ENCODE data around the gene CUX1. TPM values are rescaled to one million over a fixed set of nuclear protein-coding genes. Genes with fewer than 3 reads are reported as not detected.

CUX1 gene
- total and polyA plus RNA-seq, 10 of the 15 experiments (the other 5 are each of a cell fraction or from before 2014, with no cell fraction given), result 6.1 to 48.6 (median 25.9) TPM

GRCh38 chr7:102241431-102241830 lies 424.0 kb downstream of the CUX1 start:
- SMC1A ChIA-PET (ENCODE audit: uncharacterized antibody, unreplicated experiment), result no interaction called here

More at GRCh38 chr7:102241431-102241830, 424.0 kb downstream of the CUX1 start:
- Histone ChIP-seq H3K79me2 (ENCODE audit: control insufficient read depth, insufficient read depth, low read length) (no peaks in the 10 kb centered on the region), H3K27me3 (replicated peaks in 1 of 2; ENCODE audit: control insufficient read depth in 2 of 2, insufficient read depth in 2 of 2, low read length in 1 of 2) (no peaks in the 10 kb centered on the region), H4K20me1 (ENCODE audit: control insufficient read depth, insufficient read depth) (no peaks in the 10 kb centered on the region), H3K36me3 (ENCODE audit: control insufficient read depth in 2 of 2, insufficient read depth in 2 of 2, low read length in 1 of 2) (peaks cover 0 to 14% of the 10 kb centered on the region in 2 experiments; a peak in 3 of 4 replicates), H3K4me1 (ENCODE audit: control insufficient read depth, insufficient read depth, low read length) (peaks cover 8% of the 10 kb centered on the region), H2AFZ (ENCODE audit: control insufficient read depth, low read depth, low read length) (no peak overlapping the region), H3K4me3 (no peak overlapping the region), H3K27ac (ENCODE audit: control insufficient read depth, insufficient read depth) (no peak overlapping the region), H3K4me2 (ENCODE audit: control insufficient read depth, insufficient read depth) (no peak overlapping the region), H3K9ac (ENCODE audit: control insufficient read depth, insufficient read depth, low read length) (no peak overlapping the region), H3K9me3 (replicated peaks; ENCODE audit: control insufficient read depth, insufficient read depth, low read length) (no peaks in the 10 kb centered on the region)
- ChIA-PET RAD21 (ENCODE audit: unreplicated experiment) (no interaction called here), CTCF (interaction anchor here (1.0 kb wide), 1 partner anchor 300 kb away, joined by 3 read pairs; no protein-coding TSS in a partner anchor), POLR2A (interaction anchor here (0.6 kb wide), 1 partner anchor 557 kb away, joined by 4 read pairs; no protein-coding TSS in a partner anchor)
- FAIRE-seq (no peak), DNase-seq (ENCODE audit: low read depth, low spot score) (no peak), ATAC-seq (no peak)
- BruUV-seq (replicated peaks), result no TSS peak
- 95% methylated on average over 8 of the region's 8 CpGs for WGBS (ENCODE audit: insufficient coverage, insufficient replicate concordance, low lambda C conversion rate, missing lambda C conversion rate)
- no peak for TF ChIP-seq PAX8 (IDR thresholded peaks at IDR 0.05)
- no peak for TF ChIP-seq RUNX3 (IDR thresholded peaks at IDR 0.05; ENCODE audit: low read length)
- no peak for TF ChIP-seq HDAC2 (IDR thresholded peaks at IDR 0.05)
- no peak for TF ChIP-seq SREBF2 (IDR thresholded peaks at IDR 0.05; ENCODE audit: low read length)
- TF ChIP-seq HDGF (IDR thresholded peaks at IDR 0.05), result no peak
- no peak for TF ChIP-seq EGR1 (IDR thresholded peaks at IDR 0.05; ENCODE audit: borderline replicate concordance in 1 of 2, low read depth in 2 of 2, low read length in 2 of 2)
- TF ChIP-seq POLR2AphosphoS2 (IDR thresholded peaks at IDR 0.05; ENCODE audit: low read depth, low read length), result no peak
- no peak for TF ChIP-seq ZBTB33 (IDR thresholded peaks at IDR 0.05)
- TF ChIP-seq ZNF24 (IDR thresholded peaks at IDR 0.05), result no peak
- no peak for TF ChIP-seq HCFC1 (IDR thresholded peaks at IDR 0.05; ENCODE audit: low read length)
- no peak for TF ChIP-seq JUNB (IDR thresholded peaks at IDR 0.05)
- TF ChIP-seq MEF2A (IDR thresholded peaks at IDR 0.05; ENCODE audit: insufficient read depth, low read depth, low read length), result no peak
- TF ChIP-seq HDAC6 (IDR thresholded peaks at IDR 0.05; ENCODE audit: unreplicated experiment), result no peak
- intact Hi-C loops (cut with micrococcal nuclease; ENCODE audit: unreplicated experiment), result no loop called here
- in situ Hi-C loops (cut with MboI), result no loop called here
